ENCODE measurements around the gene DPEP1.
"Not testable (repeated sequence)": the region's sequence is repeated elsewhere in the genome, so short reads cannot be mapped to it uniquely, and the experiment has no call there.

DPEP1 gene

GRCh38 chr16:89656435-89657121, 43.1 kb downstream of the DPEP1 start:
- DNase-seq = no peak

- DNase-seq = peak; percentile 85
Observed at GRCh38 chr16:89657442-89658220, 44.2 kb downstream of the DPEP1 start, which contains the start of the genes CHMP1A and SPATA33. Gene CHMP1A, minus strand, starts transcription at chr16:89657708. Its CDS starts 120 bp downstream, at chr16:89657588. Gene SPATA33, plus strand, starts transcription at chr16:89657836. Its CDS starts 76 bp downstream, at chr16:89657912.

- DNase-seq = no peak
Observed at GRCh38 chr16:89658221-89658879, 44.9 kb downstream of the DPEP1 start.

- DNase-seq = no peak
Observed at GRCh38 chr16:89660146-89660545, 46.7 kb downstream of the DPEP1 start.

GRCh38 chr16:89661215-89661614, 47.8 kb downstream of the DPEP1 start:
- DNase-seq = no peak

- DNase-seq = not testable (repeated sequence)
Observed at GRCh38 chr16:89664238-89664637, 50.8 kb downstream of the DPEP1 start.

- not testable (repeated sequence) for DNase-seq
Observed at GRCh38 chr16:89667000-89667399, 53.6 kb downstream of the DPEP1 start.

- DNase-seq = no peak
Observed at GRCh38 chr16:89667633-89668032, 54.2 kb downstream of the DPEP1 start.

- no peak for DNase-seq
Observed at GRCh38 chr16:89668790-89669158, 55.3 kb downstream of the DPEP1 start.

- no peak for DNase-seq
Observed at GRCh38 chr16:89669755-89670154, 56.3 kb downstream of the DPEP1 start.

- no peak for DNase-seq
Observed at GRCh38 chr16:89670496-89671431, 57.3 kb downstream of the DPEP1 start.

- DNase-seq = not testable (repeated sequence)
Observed at GRCh38 chr16:89671565-89671964, 58.1 kb downstream of the DPEP1 start.

- no peak for DNase-seq
Observed at GRCh38 chr16:89672177-89672941, 58.9 kb downstream of the DPEP1 start.

- DNase-seq = no peak
Observed at GRCh38 chr16:89678258-89678657, 64.8 kb downstream of the DPEP1 start.

- no peak for DNase-seq
Observed at GRCh38 chr16:89685916-89686315, 72.5 kb downstream of the DPEP1 start.

- peak; percentile 46 for DNase-seq
Observed at GRCh38 chr16:89686520-89687091, 73.2 kb downstream of the DPEP1 start, which contains the start of gene CDK10. Gene CDK10, plus strand, starts transcription at chr16:89686689. Its CDS starts 22 bp downstream, at chr16:89686711.

- no peak for DNase-seq
Observed at GRCh38 chr16:89687092-89687940, 73.9 kb downstream of the DPEP1 start.

All from cortex of kidney (tissue), 1 donor.